ENCODE results near the gene SWAP70. TPM values are rescaled to one million over a fixed set of nuclear protein-coding genes. Genes with fewer than 3 reads are reported as not detected.

SWAP70 gene
- total RNA-seq, 4 donors from 2014 or later: 29.7 to 53.6 (median 38.8) TPM

- Histone ChIP-seq H3K36me3 (no peaks in the 10 kb centered on the region), H3K4me1 (peaks cover 0 to 11% of the 10 kb centered on the region in 2 donors), H3K9me3 (no peaks in the 10 kb centered on the region), H3K4me3 (replicated peaks in 1 of 3) (no peak overlapping the region), H3K27me3 (no peaks in the 10 kb centered on the region), H3K27ac (no peak overlapping the region)
- TF ChIP-seq CTCF (IDR thresholded peaks at IDR 0.05): no peak
- TF ChIP-seq POLR2A (IDR thresholded peaks at IDR 0.05): no peak
- intact Hi-C loops (cut with DNase I): no loop called here
- DNase-seq: no peak
- WGBS, 2 donors: 68 to 80% methylated on average over 3 of the region's 3 CpGs
Observed at GRCh38 chr11:9625728-9626127, 38.1 kb upstream of the SWAP70 start.

- H3K9me3 ChIP-seq: no peaks in the 10 kb centered on the region
- no peak overlapping the region for H3K4me3 ChIP-seq (replicated peaks in 1 of 3)
- peak overlapping the region in 1 of 3 donors; percentile 24 for H3K27ac ChIP-seq
- DNase-seq: no peak
- no peaks in the 10 kb centered on the region for H3K27me3 ChIP-seq
- no peak for TF ChIP-seq POLR2A (IDR thresholded peaks at IDR 0.05)
- TF ChIP-seq CTCF (IDR thresholded peaks at IDR 0.05): no peak
- intact Hi-C loops (cut with DNase I): no loop called here
- peaks cover 0 to 11% of the 10 kb centered on the region in 2 donors for H3K4me1 ChIP-seq
- 72 to 75% methylated on average over 12 of the region's 12 CpGs for whole genome bisulfite sequencing, 2 donors
- no peaks in the 10 kb centered on the region for H3K36me3 ChIP-seq
Observed at GRCh38 chr11:9626496-9627394, 37.1 kb upstream of the SWAP70 start.

GRCh38 chr11:9629064-9629463, 34.8 kb upstream of the SWAP70 start:
- H3K9me3 ChIP-seq: no peaks in the 10 kb centered on the region
- H3K27me3 ChIP-seq: no peaks in the 10 kb centered on the region
- H3K4me1 ChIP-seq: peaks cover 0 to 11% of the 10 kb centered on the region in 2 donors
- 70 to 77% methylated on average over 6 of the region's 6 CpGs for WGBS, 2 donors
- peak; percentile 23 to 38 for DNase-seq
- TF ChIP-seq POLR2A (IDR thresholded peaks at IDR 0.05) (no peak), CTCF (IDR thresholded peaks at IDR 0.05) (no peak)
- intact Hi-C loops (cut with DNase I): no loop called here
- H3K27ac ChIP-seq: no peak overlapping the region
- H3K36me3 ChIP-seq: no peaks in the 10 kb centered on the region
- no peak overlapping the region for H3K4me3 ChIP-seq (replicated peaks in 1 of 3)

- H3K4me1 ChIP-seq: no peaks in the 10 kb centered on the region
- DNase-seq: no peak
- no peaks in the 10 kb centered on the region for H3K9me3 ChIP-seq
- H3K27ac ChIP-seq: no peak overlapping the region
- no peaks in the 10 kb centered on the region for H3K36me3 ChIP-seq
- WGBS, 2 donors: 83% methylated on average over 2 of the region's 2 CpGs
- H3K4me3 ChIP-seq (replicated peaks in 1 of 3): no peak overlapping the region
- TF ChIP-seq CTCF (IDR thresholded peaks at IDR 0.05) (no peak), POLR2A (IDR thresholded peaks at IDR 0.05) (no peak)
- intact Hi-C loops (cut with DNase I): no loop called here
- H3K27me3 ChIP-seq: no peaks in the 10 kb centered on the region
Observed at GRCh38 chr11:9633679-9634078, 30.2 kb upstream of the SWAP70 start.

GRCh38 chr11:9636691-9637090, 27.2 kb upstream of the SWAP70 start:
- Histone ChIP-seq H3K27me3 (no peaks in the 10 kb centered on the region), H3K9me3 (no peaks in the 10 kb centered on the region), H3K36me3 (no peaks in the 10 kb centered on the region), H3K27ac (no peak overlapping the region), H3K4me3 (replicated peaks in 1 of 3) (no peak overlapping the region), H3K4me1 (no peaks in the 10 kb centered on the region)
- DNase-seq: no peak
- TF ChIP-seq CTCF (IDR thresholded peaks at IDR 0.05): no peak
- TF ChIP-seq POLR2A (IDR thresholded peaks at IDR 0.05): no peak
- 100% methylated on average over 1 of the region's 1 CpG for WGBS, 2 donors
- intact Hi-C loops (cut with DNase I): no loop called here
